Fibroblast of lung (primary cell): ENCODE measurements around the gene GJB3.

Source experiments
- CTCF ChIP-seq, 2 donors: IDR thresholded peaks in 1 of 2; conservative IDR thresholded peaks in 1 of 2; 1 replicate in 1 of 2; 2 replicates in 1 of 2; pipeline ENCODE4 v1.5.1; 2011 to 2012; ENCODE audit warnings: low read length in 2 of 2, control low read depth in 1 of 2, inconsistent platforms in 1 of 2, low read depth in 1 of 2, mild to moderate bottlenecking in 1 of 2
- EZH2 ChIP-seq: IDR thresholded peaks from 2 replicates; pipeline ENCODE4 v1.5.1; 2012; ENCODE audit warnings: low read length, control low read depth, mild to moderate bottlenecking; ENCODE audit errors: missing control alignments

- no peak for TF ChIP-seq CTCF (conservative IDR thresholded peaks at IDR 0.05 in 1 of 2, IDR thresholded peaks at IDR 0.05 in 1 of 2; ENCODE audit: low read depth in 1 of 2, low read length in 2 of 2)
- TF ChIP-seq EZH2: no peak
These were observed 22.8 kb downstream of the GJB3 start for GRCh38 chr1:34803770-34804169.
